Non-pigmented ciliary epithelial cell (primary cell): ENCODE measurements around the gene ZNF616.
A peak's percentile ranks its signal among the peaks of the same experiment; 100 is the strongest.
"Not testable (repeated sequence)": the region's sequence is repeated elsewhere in the genome, so short reads cannot be mapped to it uniquely, and the experiment has no call there.

ENCODE experiments used
- DNase-seq: peaks from one replicate; pipeline ENCODE4 v3.0.0-alpha.2; 2010; ENCODE audit warnings: low read depth

The ZNF616 gene

GRCh38 chr19:52110780-52111179 lies 29.0 kb downstream of the ZNF616 start:
- no peak for DNase-seq

- no peak for DNase-seq
Measured at GRCh38 chr19:52102782-52103181, 37.0 kb downstream of the ZNF616 start.

GRCh38 chr19:52101866-52102562 lies 37.7 kb downstream of the ZNF616 start:
- no peak for DNase-seq

GRCh38 chr19:52099497-52100138 lies 40.1 kb downstream of the ZNF616 start:
- DNase-seq, result no peak

- DNase-seq, result not testable (repeated sequence)
Measured at GRCh38 chr19:52096416-52096815, 43.3 kb downstream of the ZNF616 start.

DNA sequence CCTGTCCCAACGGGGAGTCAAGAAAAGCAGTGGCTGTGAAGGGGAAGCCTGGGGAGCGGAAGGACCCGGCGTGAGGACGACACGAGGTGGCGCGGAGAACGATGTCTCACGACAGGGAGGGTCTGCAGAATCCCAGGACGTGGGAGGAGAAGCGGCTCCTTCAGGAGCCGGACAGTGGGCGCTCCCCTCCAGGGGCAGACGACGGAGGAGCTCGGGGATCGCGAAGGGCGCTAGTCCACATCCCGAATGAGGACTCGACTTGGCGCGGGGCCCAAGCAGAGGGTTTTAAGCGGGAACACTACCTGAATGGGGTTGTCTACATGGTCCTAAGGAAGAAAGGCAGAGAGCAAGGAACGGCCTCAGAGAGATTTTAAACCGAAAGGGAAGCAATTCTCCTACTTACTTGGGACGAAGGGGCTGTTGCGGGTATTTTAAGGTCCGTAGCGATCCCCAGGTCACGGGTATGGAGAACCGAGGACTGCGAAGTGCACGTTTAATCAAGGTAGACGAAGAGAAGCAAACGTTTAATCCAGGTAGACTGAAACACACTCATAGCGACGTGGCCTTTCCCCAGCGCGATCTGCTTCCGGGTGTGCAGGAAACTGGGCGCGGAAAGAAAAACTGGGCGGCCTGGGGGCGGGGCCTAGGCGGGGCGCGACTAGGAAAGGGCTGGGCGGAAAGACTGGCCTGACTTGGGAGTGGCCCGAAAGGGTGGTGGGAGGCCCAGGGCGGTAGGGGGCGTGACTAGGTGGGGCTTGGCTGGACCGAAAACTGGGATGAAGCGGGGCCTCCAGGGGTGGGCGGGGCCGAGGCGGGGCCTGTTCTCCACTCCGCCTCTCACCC lies 44.3 kb downstream of the ZNF616 start, which contains the start of gene ZNF841:
Gene ZNF841, minus strand, starts transcription at position 594 of the 843 bp plus-strand sequence. CDS start 10,964 bp downstream, outside the sequence.
- peak; percentile 85 for DNase-seq

DNA sequence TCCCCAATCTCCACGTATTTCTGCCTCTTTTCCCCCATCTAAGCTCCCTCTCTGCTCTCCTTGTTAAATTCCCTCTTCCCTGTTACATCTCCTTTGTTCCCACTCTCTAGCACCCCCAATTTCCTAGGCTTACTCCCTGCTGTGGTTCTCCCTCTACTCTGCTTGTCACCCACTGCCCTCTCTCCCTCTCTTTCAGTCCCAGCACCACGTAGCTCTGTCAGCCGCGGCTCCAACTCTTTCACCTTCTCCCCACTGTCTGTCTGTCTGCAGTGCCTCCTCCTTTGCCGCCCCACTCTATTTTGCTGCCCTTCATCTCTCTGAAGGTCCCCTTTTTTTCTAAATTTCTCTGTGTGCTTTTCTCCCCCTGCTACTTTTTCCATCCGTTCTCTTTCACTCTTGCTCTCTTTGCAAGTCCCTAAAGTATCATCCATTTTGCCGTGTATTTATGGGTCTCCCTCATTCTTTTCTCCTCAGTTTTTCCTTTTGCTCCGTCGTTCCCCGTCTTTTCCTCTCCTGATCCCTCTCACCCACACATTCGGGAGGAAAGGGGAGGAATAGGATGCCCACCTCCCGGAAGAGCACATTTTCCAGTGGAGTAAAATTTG lies 45.1 kb downstream of the ZNF616 start:
- no peak for DNase-seq

- peak; percentile 22 for DNase-seq
Measured at GRCh38 chr19:52086481-52086880, 53.3 kb downstream of the ZNF616 start.

DNA sequence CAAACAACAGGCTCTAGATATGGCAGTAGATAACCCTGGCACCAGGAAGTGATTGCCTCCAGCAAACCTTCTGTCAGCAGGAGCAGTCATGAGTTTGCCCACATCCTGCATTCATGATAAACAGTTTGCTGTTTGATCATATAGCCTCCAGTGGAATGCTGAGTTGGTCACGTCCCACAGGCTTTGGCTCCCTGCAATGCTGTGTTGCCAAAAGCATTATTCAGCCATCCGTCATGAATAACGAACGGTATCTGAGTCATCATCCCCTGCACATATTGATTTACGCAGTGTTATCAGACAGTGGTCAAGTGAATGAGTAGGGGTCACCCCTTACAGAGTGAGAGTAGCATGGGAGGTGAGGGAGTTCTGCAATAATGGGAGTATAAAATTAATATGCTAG lies 69.2 kb downstream of the ZNF616 start:
- DNase-seq, result peak; percentile 76

DNA sequence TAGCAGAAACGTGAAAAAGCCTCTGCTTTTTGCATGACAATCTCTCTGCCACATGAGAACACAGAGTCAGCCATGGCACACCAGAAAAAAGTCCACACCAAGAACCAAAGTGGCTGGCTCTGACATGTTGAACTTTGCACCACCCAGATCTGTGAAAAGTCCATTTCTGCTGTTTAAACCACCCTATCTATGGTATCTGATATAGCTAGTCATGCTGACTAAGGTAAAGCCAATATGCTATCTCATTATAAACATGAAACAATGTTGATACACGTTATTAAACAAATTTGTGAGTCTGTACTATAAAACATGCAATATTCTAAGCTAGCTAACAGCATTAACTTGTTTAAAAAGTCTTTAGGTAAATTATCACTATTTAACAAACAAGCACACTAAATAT lies 70.1 kb downstream of the ZNF616 start:
- no peak for DNase-seq

GRCh38 chr19:52066258-52066863 lies 73.4 kb downstream of the ZNF616 start:
- no peak for DNase-seq

DNA sequence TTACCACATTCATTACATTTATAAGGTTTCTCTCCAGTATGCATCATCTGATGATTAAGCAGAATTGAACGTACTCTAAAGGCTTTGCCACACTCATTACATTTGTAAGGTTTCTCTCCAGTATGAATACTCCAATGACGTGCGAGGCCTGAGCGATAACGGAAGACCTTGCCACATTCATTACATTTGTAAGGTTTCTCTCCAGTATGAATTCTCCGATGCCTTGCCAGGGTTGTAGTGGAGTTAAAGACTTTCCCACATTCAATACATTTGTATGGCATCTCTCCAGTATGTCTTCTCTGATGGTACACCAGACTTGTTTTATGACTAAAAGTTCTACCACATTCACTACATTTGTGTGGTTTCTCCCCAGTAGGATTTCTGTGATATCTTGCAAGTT lies 74.3 kb downstream of the ZNF616 start:
- no peak for DNase-seq
